T-helper 1 cell treated with Interleukin-12 subunit alpha and Interleukin-12 subunit beta and Interleukin-4 antibody, amounts not matched to agents 30 μg/mL and 1 μg/mL, for 36 hours (primary cell): Measurements from ENCODE around the gene IGFL4.

Experiments
- H3K27ac Mint-ChIP-seq: one replicate; pipeline ENCODE4 v1.8.0; 2021; ENCODE audit warnings: mild to moderate bottlenecking, mixed read lengths
- H3K27me3 Mint-ChIP-seq: one replicate; pipeline ENCODE4 v1.8.0; 2021; ENCODE audit warnings: low read depth, mixed read lengths
- H3K36me3 Mint-ChIP-seq: one replicate; pipeline ENCODE4 v1.8.0; 2021; ENCODE audit warnings: low read depth, mixed read lengths
- H3K4me1 Mint-ChIP-seq: one replicate; pipeline ENCODE4 v1.8.0; 2021; ENCODE audit warnings: low read depth, mixed read lengths
- H3K4me3 Mint-ChIP-seq: one replicate; pipeline ENCODE4 v1.8.0; 2021; ENCODE audit warnings: mild to moderate bottlenecking, moderate library complexity, mixed read lengths
- H3K9me3 Mint-ChIP-seq: one replicate; pipeline ENCODE4 v1.8.0; 2021; ENCODE audit warnings: mixed read lengths

Gene IGFL4

GRCh38 chr19:46073268-46073922, 32.6 kb upstream of the IGFL4 start:
- Mint-ChIP-seq H3K27ac (no peak overlapping the region), H3K9me3 (peaks cover 4% of the 10 kb centered on the region), H3K36me3 (no peaks in the 10 kb centered on the region), H3K4me1 (peaks cover 2% of the 10 kb centered on the region), H3K4me3 (no peak overlapping the region), H3K27me3 (peaks cover 74% of the 10 kb centered on the region)

- peaks cover 61% of the 10 kb centered on the region for H3K27me3 Mint-ChIP-seq
- H3K27ac Mint-ChIP-seq = no peak overlapping the region
- H3K4me1 Mint-ChIP-seq = no peaks in the 10 kb centered on the region
- peaks cover 1% of the 10 kb centered on the region for H3K36me3 Mint-ChIP-seq
- no peak overlapping the region for H3K4me3 Mint-ChIP-seq
- no peaks in the 10 kb centered on the region for H3K9me3 Mint-ChIP-seq
These were observed 29.1 kb upstream of the IGFL4 start for GRCh38 chr19:46069806-46070341.

GRCh38 chr19:46068345-46069258, 27.8 kb upstream of the IGFL4 start:
- H3K27me3 Mint-ChIP-seq = peaks cover 56% of the 10 kb centered on the region
- no peaks in the 10 kb centered on the region for H3K9me3 Mint-ChIP-seq
- H3K27ac Mint-ChIP-seq = no peak overlapping the region
- no peaks in the 10 kb centered on the region for H3K4me1 Mint-ChIP-seq
- no peak overlapping the region for H3K4me3 Mint-ChIP-seq
- peaks cover 1% of the 10 kb centered on the region for H3K36me3 Mint-ChIP-seq

GRCh38 chr19:46067691-46068090, 26.9 kb upstream of the IGFL4 start:
- H3K27ac Mint-ChIP-seq = no peak overlapping the region
- H3K4me1 Mint-ChIP-seq = no peaks in the 10 kb centered on the region
- peaks cover 1% of the 10 kb centered on the region for H3K36me3 Mint-ChIP-seq
- no peaks in the 10 kb centered on the region for H3K9me3 Mint-ChIP-seq
- peaks cover 53% of the 10 kb centered on the region for H3K27me3 Mint-ChIP-seq
- H3K4me3 Mint-ChIP-seq = no peak overlapping the region

- no peak overlapping the region for H3K27ac Mint-ChIP-seq
- peaks cover under 1% of the 10 kb centered on the region for H3K9me3 Mint-ChIP-seq
- peaks cover 46% of the 10 kb centered on the region for H3K27me3 Mint-ChIP-seq
- H3K4me3 Mint-ChIP-seq = no peak overlapping the region
- peaks cover 1% of the 10 kb centered on the region for H3K36me3 Mint-ChIP-seq
- no peaks in the 10 kb centered on the region for H3K4me1 Mint-ChIP-seq
These were observed 25.7 kb upstream of the IGFL4 start for GRCh38 chr19:46066471-46066870.

GRCh38 chr19:46065486-46066071, 24.8 kb upstream of the IGFL4 start:
- Mint-ChIP-seq H3K4me3 (no peak overlapping the region), H3K27me3 (peaks cover 41% of the 10 kb centered on the region)

GRCh38 chr19:46063201-46063600, 22.4 kb upstream of the IGFL4 start:
- no peaks in the 10 kb centered on the region for H3K4me1 Mint-ChIP-seq
- H3K4me3 Mint-ChIP-seq = no peak overlapping the region
- H3K27me3 Mint-ChIP-seq = peaks cover 27% of the 10 kb centered on the region
- H3K9me3 Mint-ChIP-seq = peaks cover 16% of the 10 kb centered on the region
- H3K36me3 Mint-ChIP-seq = peaks cover 1% of the 10 kb centered on the region
- no peak overlapping the region for H3K27ac Mint-ChIP-seq

More at GRCh38 chr19:46065486-46066071, 24.8 kb upstream of the IGFL4 start:
- H3K27ac Mint-ChIP-seq = no peak overlapping the region
- H3K9me3 Mint-ChIP-seq = peaks cover 8% of the 10 kb centered on the region
- no peaks in the 10 kb centered on the region for H3K4me1 Mint-ChIP-seq
- H3K36me3 Mint-ChIP-seq = peaks cover 1% of the 10 kb centered on the region

- H3K9me3 Mint-ChIP-seq = peaks cover 16% of the 10 kb centered on the region
- no peaks in the 10 kb centered on the region for H3K36me3 Mint-ChIP-seq
- no peaks in the 10 kb centered on the region for H3K4me1 Mint-ChIP-seq
- H3K27me3 Mint-ChIP-seq = peaks cover 17% of the 10 kb centered on the region
- H3K27ac Mint-ChIP-seq = no peak overlapping the region
- H3K4me3 Mint-ChIP-seq = no peak overlapping the region
These were observed 19.2 kb upstream of the IGFL4 start for GRCh38 chr19:46060012-46060411.

GRCh38 chr19:46058778-46059177, 18.0 kb upstream of the IGFL4 start:
- Mint-ChIP-seq H3K9me3 (peaks cover 16% of the 10 kb centered on the region), H3K36me3 (no peaks in the 10 kb centered on the region), H3K4me3 (no peak overlapping the region), H3K27me3 (peaks cover 19% of the 10 kb centered on the region), H3K27ac (no peak overlapping the region), H3K4me1 (no peaks in the 10 kb centered on the region)

GRCh38 chr19:46056536-46056935, 15.7 kb upstream of the IGFL4 start:
- H3K36me3 Mint-ChIP-seq = no peaks in the 10 kb centered on the region
- H3K9me3 Mint-ChIP-seq = peaks cover 16% of the 10 kb centered on the region
- no peak overlapping the region for H3K27ac Mint-ChIP-seq
- peaks cover 27% of the 10 kb centered on the region for H3K27me3 Mint-ChIP-seq
- no peaks in the 10 kb centered on the region for H3K4me1 Mint-ChIP-seq
- H3K4me3 Mint-ChIP-seq = no peak overlapping the region

- H3K9me3 Mint-ChIP-seq = no peaks in the 10 kb centered on the region
- no peaks in the 10 kb centered on the region for H3K4me1 Mint-ChIP-seq
- H3K4me3 Mint-ChIP-seq = no peak overlapping the region
- H3K27ac Mint-ChIP-seq = no peak overlapping the region
- no peaks in the 10 kb centered on the region for H3K36me3 Mint-ChIP-seq
- H3K27me3 Mint-ChIP-seq = peaks cover 48% of the 10 kb centered on the region
These were observed 12.1 kb upstream of the IGFL4 start for GRCh38 chr19:46052896-46053295.

GRCh38 chr19:46049597-46049996, 8.8 kb upstream of the IGFL4 start:
- Mint-ChIP-seq H3K4me1 (no peaks in the 10 kb centered on the region), H3K4me3 (no peak overlapping the region), H3K36me3 (no peaks in the 10 kb centered on the region), H3K27me3 (peaks cover 57% of the 10 kb centered on the region), H3K27ac (no peak overlapping the region), H3K9me3 (no peaks in the 10 kb centered on the region)

- peaks cover 35% of the 10 kb centered on the region for H3K27me3 Mint-ChIP-seq
These were observed 2.7 kb upstream of the IGFL4 start for GRCh38 chr19:46043519-46043918.

GRCh38 chr19:46042252-46042883, 1.6 kb upstream of the IGFL4 start:
- Mint-ChIP-seq H3K36me3 (no peaks in the 10 kb centered on the region), H3K27ac (no peak overlapping the region), H3K4me3 (no peak overlapping the region), H3K27me3 (peaks cover 26% of the 10 kb centered on the region), H3K9me3 (peaks cover 5% of the 10 kb centered on the region), H3K4me1 (no peaks in the 10 kb centered on the region)

More at GRCh38 chr19:46043519-46043918, 2.7 kb upstream of the IGFL4 start:
- peaks cover 5% of the 10 kb centered on the region for H3K9me3 Mint-ChIP-seq
- H3K27ac Mint-ChIP-seq = no peak overlapping the region
- H3K4me1 Mint-ChIP-seq = no peaks in the 10 kb centered on the region
- H3K4me3 Mint-ChIP-seq = no peak overlapping the region
- no peaks in the 10 kb centered on the region for H3K36me3 Mint-ChIP-seq
